ENCODE measurements around the gene SMTNL1. TPM values are rescaled to one million over a fixed set of nuclear protein-coding genes. Genes with fewer than 3 reads are reported as not detected.

The SMTNL1 gene
- polyA plus RNA-seq, 1 experiment: not detected

- Histone ChIP-seq H3K4me3 (ENCODE audit: low read depth, low read length) (no peak overlapping the region), H3K36me3 (ENCODE audit: control insufficient read depth, insufficient read depth, low read length) (no peaks in the 10 kb centered on the region), H3K27me3 (ENCODE audit: control insufficient read depth, insufficient read depth, low read length) (no peaks in the 10 kb centered on the region)
- DNase-seq (ENCODE audit: low read depth): no peak
- CTCF ChIA-PET: interaction anchor here (0.9 to 1.9 kb wide), 5 partner anchors 12 to 54 kb away, joined by 3 to 8 read pairs (median 6); no protein-coding TSS in a partner anchor
- POLR2A ChIA-PET: no interaction called here
- no peak for TF ChIP-seq CTCF (IDR thresholded peaks at IDR 0.05; ENCODE audit: insufficient read depth, low read depth, low read length)
Measured at GRCh38 chr11:57511741-57512430, 25.5 kb upstream of the SMTNL1 start.

DNA sequence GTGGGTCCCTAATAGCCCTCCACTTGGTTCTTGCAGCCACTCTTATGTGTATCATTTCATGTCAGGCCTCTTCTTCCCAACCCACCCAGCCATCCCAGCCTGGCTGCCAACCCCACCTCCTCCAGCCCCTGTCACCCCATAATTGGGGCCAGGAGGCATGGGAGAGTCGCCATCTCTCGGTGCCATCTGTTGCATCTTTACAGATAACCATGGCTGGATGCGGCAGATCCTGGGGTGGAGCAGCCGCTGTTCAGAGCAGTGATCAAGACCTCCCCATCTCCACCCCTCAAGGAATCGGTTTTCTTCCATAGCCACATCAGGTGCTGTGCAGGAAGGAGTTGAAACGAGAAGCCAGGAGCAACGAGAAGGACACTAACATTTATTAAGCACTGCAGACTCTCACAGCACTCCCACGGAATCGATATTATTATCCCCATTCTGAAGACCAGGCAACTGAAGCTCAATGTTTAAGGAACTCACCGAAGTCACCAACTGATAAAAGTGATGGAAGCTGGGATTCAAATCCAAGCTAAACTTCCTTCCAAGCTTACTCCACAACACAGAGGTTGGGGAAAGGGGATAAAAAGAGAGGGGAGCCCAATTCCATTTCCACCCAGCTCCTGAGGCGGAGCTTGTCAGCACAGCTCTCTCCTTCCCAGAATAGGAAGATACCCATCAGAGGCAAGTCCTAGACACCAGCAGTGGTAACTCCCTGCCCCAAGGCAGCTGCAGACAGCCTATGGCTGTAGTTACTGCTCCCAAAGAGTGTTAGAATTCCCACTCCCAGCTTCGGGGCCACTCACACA lies 24.5 kb upstream of the SMTNL1 start:
- H3K36me3 ChIP-seq (ENCODE audit: control insufficient read depth, insufficient read depth, low read length): no peaks in the 10 kb centered on the region
- no peak for DNase-seq (ENCODE audit: low read depth)
- no peak overlapping the region for H3K4me3 ChIP-seq (ENCODE audit: low read depth, low read length)
- TF ChIP-seq CTCF (IDR thresholded peaks at IDR 0.05; ENCODE audit: insufficient read depth, low read depth, low read length): no peak
- POLR2A ChIA-PET: no interaction called here
- CTCF ChIA-PET: interaction anchor here (1.9 to 9.0 kb wide), 4 partner anchors 15 to 54 kb away, joined by 8 to 136 read pairs (median 48); partner anchors contain the start of gene RTN4RL2
- no peaks in the 10 kb centered on the region for H3K27me3 ChIP-seq (ENCODE audit: control insufficient read depth, insufficient read depth, low read length)

GRCh38 chr11:57513452-57513795 lies 24.0 kb upstream of the SMTNL1 start:
- TF ChIP-seq CTCF (IDR thresholded peaks at IDR 0.05; ENCODE audit: insufficient read depth, low read depth, low read length): no peak
- Histone ChIP-seq H3K36me3 (ENCODE audit: control insufficient read depth, insufficient read depth, low read length) (no peaks in the 10 kb centered on the region), H3K4me3 (ENCODE audit: low read depth, low read length) (no peak overlapping the region), H3K27me3 (ENCODE audit: control insufficient read depth, insufficient read depth, low read length) (no peaks in the 10 kb centered on the region)
- ChIA-PET POLR2A (no interaction called here), CTCF (interaction anchor here (1.5 to 9.0 kb wide), 5 partner anchors 13 to 55 kb away, joined by 4 to 136 read pairs (median 20); partner anchors contain the start of gene RTN4RL2)
- DNase-seq (ENCODE audit: low read depth): no peak

- Histone ChIP-seq H3K36me3 (ENCODE audit: control insufficient read depth, insufficient read depth, low read length) (no peaks in the 10 kb centered on the region), H3K27me3 (ENCODE audit: control insufficient read depth, insufficient read depth, low read length) (no peaks in the 10 kb centered on the region), H3K4me3 (ENCODE audit: low read depth, low read length) (peak overlapping the region; percentile 79)
- POLR2A ChIA-PET: no interaction called here
- no peak for TF ChIP-seq CTCF (IDR thresholded peaks at IDR 0.05; ENCODE audit: insufficient read depth, low read depth, low read length)
- no peak for DNase-seq (ENCODE audit: low read depth)
- CTCF ChIA-PET: interaction anchor here (0.9 to 9.0 kb wide), 9 partner anchors 12 to 55 kb away, joined by 3 to 136 read pairs (median 5); partner anchors contain the start of genes RTN4RL2 and UBE2L6
Measured at GRCh38 chr11:57513911-57514537, 23.4 kb upstream of the SMTNL1 start.
